HG03469 (cell line): Measurements from ENCODE around the gene TIPARP.

Experiments
- ATAC-seq: cut with Tn5 transposase; IDR thresholded peaks from one replicate; pipeline ENCODE4 v1.9.1; 2021; ENCODE audit warnings: mild to moderate bottlenecking, moderate library complexity, moderate number of reproducible peaks; ENCODE audit not compliant: unreplicated experiment

TIPARP gene

DNA sequence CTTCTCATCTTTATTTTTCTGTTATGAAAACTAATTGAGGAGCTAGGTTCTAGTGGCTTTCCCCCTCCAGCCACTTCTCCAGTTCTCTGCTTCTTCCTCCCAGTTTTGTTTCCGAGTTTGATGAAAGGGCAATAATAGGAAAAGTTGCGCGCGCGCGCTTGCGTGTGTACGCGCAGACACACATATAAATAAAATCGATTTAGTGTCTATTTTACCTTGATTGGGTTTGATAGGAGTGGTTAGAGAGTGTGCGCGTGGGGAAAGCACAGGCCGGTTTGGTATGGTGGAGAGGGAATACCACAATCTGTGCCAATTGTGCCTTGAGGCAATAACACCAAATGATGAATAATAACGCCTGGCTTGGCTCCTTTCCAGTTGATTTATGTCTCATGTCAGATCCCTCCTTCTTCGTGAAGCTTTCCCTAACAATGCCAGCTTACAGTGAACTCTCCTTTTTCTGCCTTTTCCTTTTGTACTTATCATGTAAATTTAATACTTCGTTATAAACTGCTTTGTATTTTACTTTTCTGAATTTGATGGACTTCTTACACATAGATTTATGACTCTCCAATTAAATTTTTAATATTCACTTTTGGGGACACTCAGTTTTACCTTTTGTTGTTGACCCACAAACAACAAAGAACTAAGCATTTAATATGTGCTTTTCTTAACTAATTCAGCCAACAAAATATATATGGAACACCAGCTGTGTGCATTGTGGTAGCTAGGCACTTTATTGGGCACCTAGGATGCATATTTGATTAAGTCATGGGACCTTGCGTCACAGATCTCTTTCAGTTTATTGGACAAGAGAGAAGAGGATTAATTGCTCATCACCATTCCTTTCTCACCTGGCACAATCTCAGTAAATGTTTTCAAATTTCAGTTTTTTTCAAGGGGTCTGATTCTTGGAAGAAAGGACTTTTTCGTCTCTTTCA is 1.7 kb downstream of the TIPARP start:
- ATAC-seq, result no peak

DNA sequence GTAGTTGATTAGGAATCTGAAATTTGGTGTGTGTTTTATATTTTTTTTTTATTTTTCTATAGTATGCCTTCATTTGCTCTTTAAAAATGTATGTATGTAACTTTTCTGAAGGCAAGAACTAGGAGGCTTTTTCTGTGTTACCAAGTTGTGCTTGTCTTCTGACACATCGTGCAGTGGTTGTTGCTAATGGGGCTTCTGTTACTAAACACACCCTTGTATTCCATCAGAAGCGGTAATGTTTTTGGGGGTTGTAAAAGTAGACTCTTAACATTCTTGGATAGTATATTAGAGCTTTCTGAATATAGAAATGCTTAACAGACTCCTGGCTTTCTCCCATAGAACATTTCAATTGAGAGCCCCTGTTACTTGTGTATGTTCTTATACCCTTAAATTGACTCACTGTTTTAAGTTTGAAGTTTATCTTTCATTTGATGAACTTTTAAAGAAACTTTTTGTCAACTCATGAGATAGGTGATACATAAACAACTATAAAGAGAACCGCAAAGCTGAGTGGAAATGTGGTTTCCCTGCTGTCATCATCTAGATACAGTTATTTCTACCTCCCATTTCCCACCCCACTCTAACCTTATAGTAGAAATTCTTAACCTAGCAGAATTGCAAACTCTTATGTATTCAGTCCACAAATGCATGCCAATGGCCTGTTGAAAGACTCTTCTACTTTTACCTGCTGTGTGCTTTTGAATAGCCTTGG is 2.5 kb downstream of the TIPARP start:
- no peak for ATAC-seq

DNA sequence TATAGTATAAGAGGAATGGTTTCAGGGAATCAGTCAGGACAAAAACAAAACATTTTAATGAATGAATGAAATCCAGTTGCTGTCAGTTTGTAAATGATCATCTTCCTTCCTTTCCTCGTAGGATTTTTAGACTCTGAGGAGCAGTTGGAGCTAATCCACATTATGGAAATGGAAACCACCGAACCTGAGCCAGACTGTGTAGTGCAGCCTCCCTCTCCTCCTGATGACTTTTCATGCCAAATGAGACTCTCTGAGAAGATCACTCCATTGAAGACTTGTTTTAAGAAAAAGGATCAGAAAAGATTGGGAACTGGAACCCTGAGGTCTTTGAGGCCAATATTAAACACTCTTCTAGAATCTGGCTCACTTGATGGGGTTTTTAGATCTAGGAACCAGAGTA is 3.1 kb downstream of the TIPARP start:
- ATAC-seq, result no peak

DNA sequence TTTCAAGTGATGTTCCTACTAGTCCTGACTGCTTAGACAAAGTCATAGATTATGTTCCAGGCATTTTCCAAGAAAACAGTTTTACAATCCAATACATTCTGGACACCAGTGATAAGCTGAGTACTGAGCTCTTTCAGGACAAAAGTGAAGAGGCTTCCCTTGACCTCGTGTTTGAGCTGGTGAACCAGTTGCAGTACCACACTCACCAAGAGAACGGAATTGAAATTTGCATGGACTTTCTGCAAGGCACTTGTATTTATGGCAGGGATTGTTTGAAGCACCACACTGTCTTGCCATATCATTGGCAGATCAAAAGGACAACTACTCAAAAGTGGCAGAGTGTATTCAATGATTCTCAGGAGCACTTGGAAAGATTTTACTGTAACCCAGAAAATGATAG is 3.8 kb downstream of the TIPARP start:
- no peak for ATAC-seq

DNA sequence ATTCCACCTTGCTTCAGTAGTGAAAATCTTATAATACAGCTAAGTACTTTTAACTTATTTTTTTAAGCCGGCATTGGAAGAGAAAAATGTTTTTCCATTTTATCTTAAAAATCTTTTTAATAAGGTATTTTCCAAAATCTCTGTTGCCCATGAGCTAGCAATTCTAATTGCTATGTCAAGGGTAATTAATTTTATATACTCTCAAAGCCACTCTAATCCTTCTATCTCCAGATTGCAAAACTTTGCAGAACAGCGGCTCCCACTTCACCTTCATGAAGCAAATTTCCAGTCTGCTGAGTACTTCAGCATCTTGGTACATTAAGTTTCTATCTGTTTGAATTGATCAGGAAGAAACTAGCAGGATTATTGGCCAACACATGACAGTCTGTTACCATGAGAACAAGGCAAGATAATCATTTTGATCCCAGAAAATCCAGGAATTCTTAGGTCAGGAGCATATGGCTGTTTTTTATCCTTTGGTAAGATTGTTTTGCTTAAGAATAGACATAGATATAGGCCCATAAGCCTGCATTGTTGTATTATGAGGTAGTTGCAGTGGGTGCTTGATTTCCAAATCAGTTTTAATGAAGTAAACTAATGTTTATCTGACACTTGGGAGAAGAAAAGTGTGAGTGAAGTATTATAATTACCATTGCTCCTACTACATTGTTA is 6.0 kb downstream of the TIPARP start:
- ATAC-seq, result no peak

DNA sequence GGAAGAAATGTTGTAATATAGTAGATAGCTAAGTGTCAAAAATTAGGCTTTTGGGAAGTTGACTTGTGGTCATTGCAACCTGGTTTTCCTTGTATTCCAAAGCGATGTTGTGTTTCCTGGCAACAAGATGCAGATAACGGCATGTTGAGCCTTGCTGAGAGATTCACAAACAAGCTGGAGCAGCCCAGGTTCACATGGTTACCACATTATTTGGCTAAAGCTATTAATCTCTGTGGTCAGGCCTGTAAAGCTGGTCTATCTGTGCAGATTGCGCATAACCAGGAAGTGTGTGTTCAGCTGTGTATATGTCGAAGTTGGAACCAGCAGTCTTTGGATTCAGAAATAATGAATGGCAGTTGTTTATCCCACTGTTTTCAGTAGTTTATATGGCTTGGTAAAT is 6.6 kb downstream of the TIPARP start:
- peak; percentile 66 for ATAC-seq

DNA sequence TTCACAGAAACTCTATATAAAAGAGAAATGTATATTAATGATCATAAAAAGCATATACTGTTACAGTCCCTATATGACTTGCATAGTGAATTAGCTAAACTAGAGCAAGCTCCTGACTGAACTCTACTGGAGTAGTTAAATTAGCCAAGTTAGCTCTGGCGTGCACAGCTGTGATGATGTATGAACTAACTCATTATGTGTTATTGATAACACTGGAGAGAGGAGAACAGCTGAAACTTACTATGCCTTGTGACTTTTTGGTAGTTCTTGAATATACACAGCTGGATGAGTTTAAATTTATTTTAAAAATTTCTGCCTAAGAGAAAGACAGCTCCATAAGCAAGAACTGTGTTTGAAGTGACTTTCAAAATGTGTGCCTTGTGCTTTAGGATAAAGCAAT is 8.1 kb downstream of the TIPARP start:
- no peak for ATAC-seq

DNA sequence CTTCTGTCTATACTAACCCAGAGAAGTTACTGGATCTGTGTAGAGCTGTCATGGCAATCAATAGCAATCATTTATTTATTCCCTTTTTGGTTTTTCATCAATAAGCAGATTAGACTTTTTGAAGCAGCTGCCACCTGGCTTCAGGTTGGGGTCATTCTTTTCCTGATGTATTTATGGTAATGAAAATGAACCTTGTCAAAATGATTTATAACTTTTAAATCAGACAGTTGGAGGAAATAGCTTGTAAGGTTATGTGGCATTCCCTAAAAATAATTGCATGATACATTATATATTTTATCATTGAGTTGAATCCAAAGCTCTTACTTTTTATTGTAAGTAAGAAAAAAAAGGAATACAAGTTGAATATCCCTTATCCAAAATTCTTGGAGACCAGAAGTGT is 8.6 kb downstream of the TIPARP start:
- no peak for ATAC-seq

DNA sequence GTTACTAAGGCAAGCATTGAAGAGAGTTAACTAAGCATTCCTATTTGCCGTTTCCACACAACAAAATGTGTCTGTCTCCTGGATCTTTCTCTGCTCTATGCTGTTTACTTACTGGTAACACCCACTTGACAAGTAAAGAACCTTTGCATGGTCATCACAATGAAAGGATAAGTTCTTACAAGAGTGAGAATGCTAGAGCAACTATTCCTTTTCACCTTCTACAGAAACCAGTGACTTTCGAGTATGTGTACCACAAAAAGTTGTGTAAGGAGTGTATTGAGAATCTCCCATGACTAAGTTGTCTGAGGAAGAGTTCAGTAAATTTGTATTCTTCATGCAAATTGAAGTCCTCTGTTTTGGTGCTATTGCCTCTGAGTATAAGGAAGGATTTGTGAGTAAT is 10.8 kb downstream of the TIPARP start:
- ATAC-seq, result no peak

DNA sequence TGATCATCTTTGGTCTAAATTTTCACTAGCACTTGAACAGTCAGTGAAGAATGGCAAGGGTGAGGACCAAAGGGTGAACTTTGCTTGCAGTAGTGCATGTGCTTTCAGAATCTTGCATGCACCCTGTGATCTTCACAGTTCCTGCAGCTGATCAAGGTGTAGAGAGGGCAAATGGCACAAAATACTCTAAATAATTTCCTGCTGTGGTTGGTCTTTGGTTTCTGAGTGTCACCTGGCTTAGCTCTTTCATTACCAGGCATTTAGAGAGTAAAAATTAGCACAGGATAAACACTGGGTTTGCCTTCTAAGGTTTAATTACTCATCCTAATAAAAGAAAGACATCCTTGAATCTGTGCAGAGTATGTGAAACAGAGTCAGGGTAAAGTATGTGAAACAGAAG is 11.4 kb downstream of the TIPARP start:
- no peak for ATAC-seq

DNA sequence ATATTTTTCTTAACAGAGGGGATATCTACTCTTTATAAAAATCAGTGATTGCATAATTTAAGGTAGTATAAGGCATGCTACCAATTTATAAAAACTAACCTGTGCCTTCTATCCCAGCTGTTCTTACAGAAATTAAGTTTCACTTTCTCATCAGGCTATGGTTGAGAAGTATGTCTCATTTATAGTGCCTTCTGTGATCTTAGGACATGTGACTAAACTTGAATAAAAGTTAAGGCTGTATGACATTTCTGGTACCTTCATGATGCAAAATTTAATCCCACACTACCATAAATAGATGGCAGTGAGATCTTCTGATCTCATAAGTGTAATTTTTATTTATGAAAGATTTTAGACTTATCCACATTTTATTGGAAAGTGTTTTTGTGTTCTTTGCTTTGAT is 12.6 kb downstream of the TIPARP start:
- no peak for ATAC-seq

DNA sequence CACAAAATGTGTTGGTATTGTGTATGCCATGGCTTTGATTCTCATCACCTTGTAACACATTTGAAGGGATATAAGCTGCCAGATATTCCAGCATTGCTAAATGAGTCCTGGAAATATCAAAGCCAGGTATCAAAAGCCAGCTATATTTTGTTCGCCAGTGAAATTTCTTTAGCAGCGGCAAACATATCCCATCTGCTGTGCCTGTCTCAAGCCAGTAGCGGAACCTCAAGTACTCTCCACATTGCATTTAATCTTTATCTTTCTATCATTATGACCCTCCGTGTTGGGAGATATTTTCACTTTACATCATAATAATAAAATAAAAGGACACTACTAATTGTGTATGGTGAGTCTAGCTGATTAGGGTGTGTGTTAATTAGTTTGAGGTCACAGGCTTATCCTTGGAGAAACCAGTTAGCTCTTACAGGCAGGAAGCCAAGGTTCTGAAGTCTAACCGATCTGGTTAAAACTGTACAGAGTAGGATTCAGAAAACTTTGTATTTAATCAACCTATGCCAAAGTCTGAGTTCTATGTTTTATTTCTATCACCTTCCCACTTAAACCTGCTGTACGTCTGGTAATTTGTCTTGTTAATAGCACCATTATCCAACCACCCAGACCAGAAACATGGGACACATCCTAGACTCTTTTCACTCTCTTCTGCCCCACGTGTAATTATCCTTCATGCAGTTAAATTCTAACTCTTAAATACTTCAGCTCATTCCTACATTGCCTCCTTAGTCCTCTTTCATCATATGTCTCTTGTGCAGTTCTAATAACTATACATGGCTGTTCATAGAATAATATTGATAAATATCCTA is 14.5 kb downstream of the TIPARP start:
- no peak for ATAC-seq

DNA sequence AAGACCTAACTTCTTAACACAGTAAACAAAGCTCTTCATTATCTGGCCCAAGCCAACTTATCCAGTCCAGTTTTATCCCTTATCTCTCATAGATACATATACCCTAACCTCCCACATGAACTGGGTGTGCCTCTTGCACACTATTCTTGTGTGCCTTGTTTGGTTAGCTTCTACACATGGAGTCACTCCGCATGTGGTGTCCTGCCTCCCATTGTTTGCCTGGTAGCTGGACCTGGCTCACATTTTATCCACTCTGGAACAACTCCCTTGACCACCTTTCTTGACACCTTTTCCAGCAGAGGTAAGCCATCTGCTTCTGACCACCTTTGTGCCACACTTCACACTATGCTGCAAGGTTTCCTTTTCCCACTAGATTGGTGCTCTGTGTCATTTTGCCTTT is 15.2 kb downstream of the TIPARP start:
- no peak for ATAC-seq

DNA sequence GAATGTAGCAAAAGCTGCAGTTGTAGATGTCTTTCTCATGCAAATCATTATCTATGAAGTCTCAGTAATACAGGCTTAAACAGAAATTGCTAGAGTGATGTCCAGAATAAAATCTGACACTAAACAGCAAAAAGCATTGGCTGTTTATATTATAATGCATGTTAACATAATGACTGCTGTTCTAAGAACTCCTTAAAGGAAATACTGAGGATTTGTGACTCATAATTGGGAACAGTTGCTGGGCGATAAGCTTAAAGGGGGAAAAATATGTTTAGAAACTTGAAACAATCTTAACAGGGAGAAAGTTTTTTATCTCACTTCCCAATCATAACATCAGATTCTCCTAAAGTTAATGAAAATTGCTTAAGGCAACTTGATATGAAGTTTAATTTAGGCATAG is 17.5 kb downstream of the TIPARP start:
- ATAC-seq, result no peak

DNA sequence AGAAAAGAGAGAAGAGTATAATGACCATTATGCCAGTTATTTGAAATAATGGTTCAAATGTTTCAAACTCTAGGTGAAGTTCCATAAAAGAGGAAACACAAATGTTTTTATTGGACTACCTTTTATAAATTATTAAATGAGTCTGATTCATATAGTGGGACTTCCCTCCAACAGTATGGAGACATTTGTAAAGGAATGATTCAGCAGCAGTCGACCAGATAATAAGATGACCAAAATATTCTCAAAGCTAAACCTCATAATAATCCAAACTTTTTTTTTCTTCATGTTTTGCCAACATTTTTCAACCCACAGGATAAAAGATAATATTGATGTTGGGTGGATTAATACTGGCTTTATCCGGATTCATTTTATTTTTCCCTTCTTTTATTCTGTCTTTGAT is 18.8 kb downstream of the TIPARP start:
- no peak for ATAC-seq

DNA sequence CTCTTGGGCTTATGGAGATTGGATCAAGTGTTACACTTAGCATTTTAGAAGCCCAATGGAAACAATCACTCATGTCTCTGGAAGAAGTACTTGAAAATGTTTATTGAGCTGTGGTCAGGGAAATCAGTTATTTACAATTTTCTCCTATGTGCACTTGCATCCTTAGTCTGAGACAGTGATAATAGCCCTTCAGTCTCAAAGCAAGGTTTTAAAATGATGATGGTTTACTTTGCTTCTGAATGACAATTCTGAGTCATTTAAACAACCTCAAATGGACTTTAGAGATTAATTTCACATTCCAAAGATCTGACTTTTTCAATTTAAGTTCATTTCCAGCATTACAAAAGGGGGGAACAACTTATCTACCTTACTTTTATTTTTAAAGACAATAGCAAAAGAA is 20.1 kb downstream of the TIPARP start:
- ATAC-seq, result no peak

DNA sequence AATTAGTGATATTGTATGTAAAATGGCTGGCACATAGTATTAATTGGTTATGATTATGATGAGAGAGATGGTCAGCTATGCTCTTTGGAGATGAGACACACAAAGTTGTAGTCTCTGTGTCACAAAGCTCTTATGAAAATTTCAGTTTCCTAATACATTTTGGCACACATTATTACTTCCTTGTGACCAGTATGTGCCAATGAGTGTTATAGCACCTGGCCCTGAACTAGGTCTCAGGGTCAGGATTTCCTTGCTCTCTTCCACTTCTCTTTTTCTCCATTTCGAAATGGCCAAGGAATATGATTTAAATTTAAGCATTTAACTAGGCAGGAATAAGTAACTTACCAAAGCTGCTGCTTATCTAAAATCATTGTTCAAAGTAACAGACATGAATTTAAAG is 28.0 kb downstream of the TIPARP start:
- ATAC-seq, result no peak

DNA sequence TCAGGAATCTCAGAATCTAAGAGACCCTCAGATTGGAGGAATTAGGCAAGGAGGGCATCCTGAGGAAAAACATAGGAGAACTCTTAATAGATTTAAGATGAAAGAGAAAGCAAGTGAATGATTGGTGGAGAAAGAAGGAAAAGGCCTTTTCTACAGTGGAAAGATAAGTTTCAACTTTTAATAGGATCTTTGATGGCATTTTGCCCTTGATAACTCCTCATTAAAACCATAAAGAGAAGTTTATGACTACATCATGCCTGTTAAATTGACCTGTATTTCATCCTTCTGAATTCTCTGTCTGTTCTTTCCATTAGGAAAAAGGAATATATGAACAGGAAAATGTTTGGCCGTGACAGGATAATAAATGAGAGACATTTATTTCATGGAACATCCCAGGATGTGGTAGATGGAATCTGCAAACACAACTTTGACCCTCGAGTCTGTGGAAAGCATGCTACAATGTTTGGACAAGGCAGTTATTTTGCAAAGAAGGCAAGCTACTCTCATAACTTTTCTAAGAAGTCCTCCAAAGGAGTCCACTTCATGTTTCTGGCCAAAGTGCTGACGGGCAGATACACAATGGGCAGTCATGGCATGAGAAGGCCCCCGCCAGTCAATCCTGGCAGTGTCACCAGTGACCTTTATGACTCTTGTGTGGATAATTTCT is 30.1 kb downstream of the TIPARP start:
- no peak for ATAC-seq

DNA sequence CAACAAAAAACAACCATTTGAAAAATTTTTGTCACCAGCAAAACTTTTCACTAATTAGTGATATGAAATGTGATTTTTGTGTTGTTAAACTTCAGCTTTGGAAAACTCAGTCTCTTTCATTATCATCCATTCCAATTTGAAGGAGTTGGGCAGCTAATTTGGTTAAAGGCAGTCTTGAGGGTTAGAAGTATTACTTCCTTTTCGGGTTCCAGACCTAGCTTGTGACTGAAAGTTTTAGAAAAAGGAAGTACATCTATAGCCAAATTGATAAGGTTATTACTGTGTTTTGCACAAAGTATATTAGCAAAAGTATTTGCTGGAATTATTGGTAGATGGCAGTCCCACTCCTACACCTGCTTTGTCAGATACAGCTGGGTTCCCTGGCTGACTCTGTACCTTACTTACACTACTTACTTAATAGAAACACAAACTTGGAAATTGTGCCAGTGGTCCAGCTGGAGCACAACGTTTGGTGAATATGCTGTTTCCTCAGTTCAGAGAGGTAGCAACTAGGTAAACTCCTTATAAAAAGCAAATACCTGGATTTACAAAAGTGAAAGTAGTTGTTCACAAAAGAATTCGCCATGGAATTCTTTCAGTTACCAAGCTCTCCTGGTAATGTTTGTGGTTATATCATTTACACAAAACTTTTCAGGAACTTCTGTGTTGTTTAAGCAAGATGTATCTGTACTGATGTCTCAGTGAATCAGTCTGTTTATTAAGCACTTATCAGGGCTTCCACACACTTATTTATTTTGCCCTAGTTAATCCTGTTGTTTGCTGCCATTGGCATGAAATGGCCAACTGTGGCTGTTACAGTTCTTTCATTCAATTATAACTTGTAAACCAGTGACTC is 31.6 kb downstream of the TIPARP start:
- peak; percentile 67 for ATAC-seq
